Measurements from ENCODE around the gene TENT4B. TPM values are rescaled to one million over a fixed set of nuclear protein-coding genes. Genes with fewer than 3 reads are reported as not detected.

The TENT4B gene
- polyA plus RNA-seq, 2 of the 4 experiments (the other 2 are of a cell fraction), result 12.2 to 19.4 TPM

- 76% methylated on average over 2 of the region's 2 CpGs for WGBS (ENCODE audit: missing lambda C conversion rate)
These were observed 112.2 kb downstream of the TENT4B start for GRCh38 chr16:50265260-50265659.

GRCh38 chr16:50265716-50266336 lies 112.7 kb downstream of the TENT4B start:
- TF ChIP-seq NPAS2 (CRISPR knock-in tag; IDR thresholded peaks at IDR 0.05; ENCODE audit: borderline replicate concordance) (no peak), E2F6 (IDR thresholded peaks at IDR 0.05; ENCODE audit: borderline replicate concordance, low read depth) (no peak), FOSB (CRISPR knock-in tag; IDR thresholded peaks at IDR 0.05) (no peak), HMGXB4 (CRISPR knock-in tag; IDR thresholded peaks at IDR 0.05; ENCODE audit: borderline replicate concordance) (no peak), CHD2 (IDR thresholded peaks at IDR 0.05; ENCODE audit: low read length, partially characterized antibody) (no peak), EHMT2 (IDR thresholded peaks at IDR 0.05; ENCODE audit: low read depth) (no peak), NFE2L2 (conservative IDR thresholded peaks at IDR 0.05; ENCODE audit: low read length) (no peak)
- DNase-seq (ENCODE audit: low read depth in 1 of 2, low spot score in 1 of 2) (no peak), ATAC-seq (no peak), FAIRE-seq (no peak)
- 95% methylated on average over 10 of the region's 10 CpGs for WGBS (ENCODE audit: missing lambda C conversion rate)
- no peaks in the 10 kb centered on the region for H3K9me3 ChIP-seq
- ChIA-PET POLR2A (no interaction called here), CTCF (interaction anchor here (0.7 to 1.0 kb wide), 3 partner anchors 8 to 37 kb away, joined by 3 read pairs; no protein-coding TSS in a partner anchor)
- H3K4me1 ChIP-seq, result peaks cover 28% of the 10 kb centered on the region
- H3K27ac ChIP-seq, result peak overlapping the region in 1 of 2 experiments; percentile 19; a peak in 2 of 6 replicates
- H3K4me2 ChIP-seq, result no peak overlapping the region
- H3K4me3 ChIP-seq, result no peak overlapping the region

More at GRCh38 chr16:50265260-50265659, 112.2 kb downstream of the TENT4B start:
- no peak overlapping the region for H3K4me2 ChIP-seq
- peak overlapping the region; percentile 50 to 67; a peak in 4 of 6 replicates for H3K27ac ChIP-seq
- CTCF ChIA-PET, result interaction anchor here (0.7 to 1.0 kb wide), 3 partner anchors 8 to 37 kb away, joined by 3 read pairs; no protein-coding TSS in a partner anchor
- FAIRE-seq (no peak), ATAC-seq (peak; percentile 59 to 79; a peak in 5 of 6 replicates), DNase-seq (ENCODE audit: low read depth in 1 of 2, low spot score in 1 of 2) (peak in 1 of 2 experiments; percentile 39)
- no peaks in the 10 kb centered on the region for H3K9me3 ChIP-seq
- H3K4me3 ChIP-seq, result no peak overlapping the region
- H3K4me1 ChIP-seq, result peaks cover 28% of the 10 kb centered on the region
- POLR2A ChIA-PET, result no interaction called here
- TF ChIP-seq HMGXB4 (CRISPR knock-in tag; IDR thresholded peaks at IDR 0.05; ENCODE audit: borderline replicate concordance), result no peak
- peak; percentile 29; the same call in 2 of the 3 replicates for TF ChIP-seq SMC3 (IDR thresholded peaks at IDR 0.05)

GRCh38 chr16:50266337-50267091 lies 113.4 kb downstream of the TENT4B start, which contains the start of gene ADCY7:
Gene ADCY7 (plus strand): TSS chr16:50266551. CDS start chr16:50288180, 21,629 bp downstream.
- peak within 1 kb of the TSS in 1 of 2 experiments; percentile 19; a peak in 2 of 6 replicates for H3K27ac ChIP-seq
- no peak for FAIRE-seq
- H3K4me3 ChIP-seq, result no peak within 1 kb of the TSS

GRCh38 chr16:50267151-50267631 lies 114.1 kb downstream of the TENT4B start:
- DNase-seq (ENCODE audit: low read depth in 1 of 2, low spot score in 1 of 2) (no peak), ATAC-seq (no peak), FAIRE-seq (no peak)
- ChIA-PET POLR2A (no interaction called here), CTCF (interaction anchor here (1.2 to 1.4 kb wide), 2 partner anchors 12 to 57 kb away, joined by 3 to 5 read pairs; no protein-coding TSS in a partner anchor)
- Histone ChIP-seq H3K9me3 (no peaks in the 10 kb centered on the region), H3K4me2 (no peak overlapping the region), H3K4me3 (no peak overlapping the region), H3K4me1 (peaks cover 15% of the 10 kb centered on the region), H3K27ac (no peak overlapping the region)
- WGBS (ENCODE audit: missing lambda C conversion rate), result 91% methylated on average over 7 of the region's 8 CpGs
- TF ChIP-seq TFCP2L1 (CRISPR knock-in tag; IDR thresholded peaks at IDR 0.05), result no peak
- TF ChIP-seq REST (IDR thresholded peaks at IDR 0.05), result no peak
- no peak for TF ChIP-seq ELK1 (IDR thresholded peaks at IDR 0.05; ENCODE audit: low read depth, low read length)
- no peak for TF ChIP-seq ZFP36 (IDR thresholded peaks at IDR 0.05; ENCODE audit: borderline replicate concordance, partially characterized antibody)
- no peak for TF ChIP-seq BCL3 (IDR thresholded peaks at IDR 0.05)

More at GRCh38 chr16:50266337-50267091, 113.4 kb downstream of the TENT4B start, which contains the start of gene ADCY7:
- ChIA-PET POLR2A (no interaction called here), CTCF (no interaction called here)
- WGBS (ENCODE audit: missing lambda C conversion rate), result 96% methylated on average over 24 of the region's 25 CpGs
- peaks cover 22% of the 10 kb centered on the region for H3K4me1 ChIP-seq
- no peak for ATAC-seq
- no peak for DNase-seq (ENCODE audit: low read depth in 1 of 2, low spot score in 1 of 2)
- no peaks in the 10 kb centered on the region for H3K9me3 ChIP-seq
- TF ChIP-seq NPAS2 (CRISPR knock-in tag; IDR thresholded peaks at IDR 0.05; ENCODE audit: borderline replicate concordance) (no peak), POLR2A (IDR thresholded peaks at IDR 0.05; ENCODE audit: low read length) (no peak), CHD4 (IDR thresholded peaks at IDR 0.05; ENCODE audit: borderline replicate concordance) (no peak)
- no peak within 1 kb of the TSS for H3K4me2 ChIP-seq

Measured in A549 (cell line).